ENCODE results near the gene OSTC. TPM values are rescaled to one million over a fixed set of nuclear protein-coding genes. Genes with fewer than 3 reads are reported as not detected.
A peak's percentile ranks its signal among the peaks of the same experiment; 100 is the strongest.

Gene OSTC
- total RNA-seq, 2 experiments from 2014 or later = 72.1 to 81.6 TPM

DNA sequence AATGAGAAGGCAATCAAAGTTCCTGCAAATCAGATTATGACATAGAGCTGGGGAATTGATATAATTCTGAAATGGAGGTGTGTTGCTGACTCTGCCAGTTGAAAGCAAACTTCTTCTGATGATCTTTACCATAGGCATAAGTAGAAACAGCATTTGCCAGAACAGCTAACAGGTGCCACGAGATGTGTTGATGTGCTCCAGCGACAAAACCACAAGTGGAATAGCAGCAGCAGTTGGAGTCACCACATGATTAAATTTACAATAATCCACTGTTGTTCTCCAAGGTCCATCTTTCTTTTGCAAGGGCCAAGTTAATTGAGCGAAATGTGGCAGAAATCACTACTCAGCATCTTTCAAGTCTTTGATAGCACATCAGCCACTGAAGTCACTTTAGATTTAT is 3.7 kb upstream of the OSTC start:
- ChIA-PET POLR2A (interaction anchor here (0.6 kb wide), 1 partner anchor 580 kb away, joined by 3 read pairs; no protein-coding TSS in a partner anchor), CTCF (interaction anchor here (0.9 kb wide), 1 partner anchor 25 kb away, joined by 4 read pairs; no protein-coding TSS in a partner anchor)
- Mint-ChIP-seq H3K9me3 (ENCODE audit: insufficient read depth) (no peaks in the 10 kb centered on the region), H3K36me3 (ENCODE audit: low read depth) (peaks cover 8% of the 10 kb centered on the region), H3K27ac (no peak overlapping the region), H3K4me3 (no peak overlapping the region), H3K4me1 (ENCODE audit: low read depth) (peaks cover 15% of the 10 kb centered on the region), H3K27me3 (ENCODE audit: low read depth) (no peaks in the 10 kb centered on the region)
- no peak for DNase-seq
- ATAC-seq = no peak

DNA sequence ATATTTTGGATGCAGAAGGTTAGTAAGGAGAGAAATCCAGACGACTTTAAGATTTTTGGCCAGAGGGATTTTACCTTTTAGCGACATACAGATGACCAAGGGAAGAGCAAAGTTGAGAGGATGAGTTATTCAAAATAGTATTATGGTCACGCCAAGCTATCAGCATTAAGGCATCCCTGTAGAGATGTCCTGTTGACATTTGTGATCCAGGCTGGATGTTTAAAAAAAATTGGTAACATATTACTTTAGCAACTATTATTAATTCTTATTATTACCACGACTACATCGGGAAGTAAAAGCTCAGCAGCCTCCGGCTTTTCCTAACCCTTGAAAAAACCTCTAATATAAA is 562 bp upstream of the OSTC start:
- H3K27me3 Mint-ChIP-seq (ENCODE audit: low read depth) = no peaks in the 10 kb centered on the region
- H3K27ac Mint-ChIP-seq = peak overlapping the region; percentile 91
- DNase-seq (no peak), ATAC-seq (no peak)
- H3K4me3 Mint-ChIP-seq = peak overlapping the region; percentile 95
- POLR2A ChIA-PET = interaction anchor here (1.0 to 1.9 kb wide), 3 partner anchors 23 to 29 kb away, joined by 4 to 18 read pairs (median 8); partner anchors contain the start of gene RPL34
- H3K36me3 Mint-ChIP-seq (ENCODE audit: low read depth) = peaks cover 16% of the 10 kb centered on the region
- H3K4me1 Mint-ChIP-seq (ENCODE audit: low read depth) = peaks cover 25% of the 10 kb centered on the region
- no peaks in the 10 kb centered on the region for H3K9me3 Mint-ChIP-seq (ENCODE audit: insufficient read depth)
- CTCF ChIA-PET = interaction anchor here (0.7 to 2.7 kb wide), 6 partner anchors 8 to 649 kb away, joined by 3 to 14 read pairs (median 3); no protein-coding TSS in a partner anchor

GRCh38 chr4:108651014-108651791 is 804 bp downstream of the OSTC start:
- no peaks in the 10 kb centered on the region for H3K9me3 Mint-ChIP-seq (ENCODE audit: insufficient read depth)
- CTCF ChIA-PET = interaction anchor here (1.4 to 2.7 kb wide), 2 partner anchors 79 to 632 kb away, joined by 3 to 14 read pairs; no protein-coding TSS in a partner anchor

GRCh38 chr4:108662629-108663028 is 12.2 kb downstream of the OSTC start:
- POLR2A ChIA-PET = no interaction called here
- H3K36me3 Mint-ChIP-seq (ENCODE audit: low read depth) = peaks cover 46% of the 10 kb centered on the region

More at GRCh38 chr4:108651014-108651791, 804 bp downstream of the OSTC start:
- no peak for ATAC-seq
- H3K27me3 Mint-ChIP-seq (ENCODE audit: low read depth) = no peaks in the 10 kb centered on the region
- H3K4me1 Mint-ChIP-seq (ENCODE audit: low read depth) = peaks cover 25% of the 10 kb centered on the region
- H3K27ac Mint-ChIP-seq = peak overlapping the region; percentile 91
- H3K4me3 Mint-ChIP-seq = peak overlapping the region; percentile 95
- no peak for DNase-seq
- peaks cover 20% of the 10 kb centered on the region for H3K36me3 Mint-ChIP-seq (ENCODE audit: low read depth)
- POLR2A ChIA-PET = interaction anchor here (0.6 to 1.9 kb wide), 2 partner anchors 30 to 67 kb away, joined by 3 to 18 read pairs; partner anchors contain the start of gene RPL34

GRCh38 chr4:108674356-108674977 is 24.1 kb downstream of the OSTC start:
- CTCF ChIA-PET = interaction anchor here (0.9 kb wide), 1 partner anchor 25 kb away, joined by 3 read pairs; the partner anchor contains the start of gene OSTC
- ATAC-seq = no peak
- H3K9me3 Mint-ChIP-seq (ENCODE audit: insufficient read depth) = no peaks in the 10 kb centered on the region
- POLR2A ChIA-PET = no interaction called here
- no peak for DNase-seq
- no peaks in the 10 kb centered on the region for H3K4me1 Mint-ChIP-seq (ENCODE audit: low read depth)
- no peak overlapping the region for H3K27ac Mint-ChIP-seq
- no peaks in the 10 kb centered on the region for H3K27me3 Mint-ChIP-seq (ENCODE audit: low read depth)
- H3K4me3 Mint-ChIP-seq = no peak overlapping the region
- peaks cover 19% of the 10 kb centered on the region for H3K36me3 Mint-ChIP-seq (ENCODE audit: low read depth)

More at GRCh38 chr4:108662629-108663028, 12.2 kb downstream of the OSTC start:
- peak overlapping the region; percentile 48 for H3K27ac Mint-ChIP-seq
- DNase-seq (no peak), ATAC-seq (no peak)
- CTCF ChIA-PET = interaction anchor here (0.8 to 1.3 kb wide), 2 partner anchors 644 to 743 kb away, joined by 3 to 4 read pairs; no protein-coding TSS in a partner anchor
- no peaks in the 10 kb centered on the region for H3K27me3 Mint-ChIP-seq (ENCODE audit: low read depth)
- no peak overlapping the region for H3K4me3 Mint-ChIP-seq
- H3K9me3 Mint-ChIP-seq (ENCODE audit: insufficient read depth) = no peaks in the 10 kb centered on the region
- H3K4me1 Mint-ChIP-seq (ENCODE audit: low read depth) = no peaks in the 10 kb centered on the region

DNA sequence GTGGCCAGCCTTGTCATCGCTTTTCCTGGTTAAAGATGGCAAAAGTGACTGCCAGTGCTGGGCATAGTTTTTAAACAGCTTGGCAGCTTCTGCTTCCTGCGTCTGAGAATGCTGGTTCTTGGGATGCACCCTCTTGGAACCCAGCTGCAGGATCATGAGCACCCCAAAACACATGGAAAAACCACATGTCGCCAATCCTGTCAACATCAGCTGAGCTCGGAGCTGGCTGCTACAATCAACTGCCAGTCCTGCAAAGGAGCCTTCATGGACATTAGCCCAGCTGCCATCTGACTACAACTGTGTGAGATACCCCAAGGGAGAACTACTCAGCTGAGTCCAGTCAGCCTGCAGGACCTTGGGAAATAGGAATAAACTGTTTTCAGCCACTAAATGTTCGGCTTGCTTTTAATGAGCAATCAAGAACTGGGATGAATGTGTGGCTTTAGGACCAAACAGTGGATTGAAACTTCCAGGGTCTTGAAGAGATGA is 31.0 kb downstream of the OSTC start:
- Mint-ChIP-seq H3K4me1 (ENCODE audit: low read depth) (no peaks in the 10 kb centered on the region), H3K27me3 (ENCODE audit: low read depth) (no peaks in the 10 kb centered on the region), H3K36me3 (ENCODE audit: low read depth) (no peaks in the 10 kb centered on the region), H3K27ac (no peak overlapping the region), H3K4me3 (no peak overlapping the region), H3K9me3 (ENCODE audit: insufficient read depth) (no peaks in the 10 kb centered on the region)
- CTCF ChIA-PET = no interaction called here
- DNase-seq (no peak), ATAC-seq (no peak)
- POLR2A ChIA-PET = no interaction called here

GRCh38 chr4:108683479-108683878 is 33.1 kb downstream of the OSTC start:
- Mint-ChIP-seq H3K9me3 (ENCODE audit: insufficient read depth) (no peaks in the 10 kb centered on the region), H3K36me3 (ENCODE audit: low read depth) (no peaks in the 10 kb centered on the region), H3K27ac (no peak overlapping the region), H3K27me3 (ENCODE audit: low read depth) (peaks cover 2% of the 10 kb centered on the region), H3K4me3 (no peak overlapping the region), H3K4me1 (ENCODE audit: low read depth) (peaks cover 4% of the 10 kb centered on the region)
- POLR2A ChIA-PET = no interaction called here
- no peak for ATAC-seq
- CTCF ChIA-PET = interaction anchor here (1.2 kb wide), 1 partner anchor 19 kb away, joined by 3 read pairs; no protein-coding TSS in a partner anchor
- no peak for DNase-seq

DNA sequence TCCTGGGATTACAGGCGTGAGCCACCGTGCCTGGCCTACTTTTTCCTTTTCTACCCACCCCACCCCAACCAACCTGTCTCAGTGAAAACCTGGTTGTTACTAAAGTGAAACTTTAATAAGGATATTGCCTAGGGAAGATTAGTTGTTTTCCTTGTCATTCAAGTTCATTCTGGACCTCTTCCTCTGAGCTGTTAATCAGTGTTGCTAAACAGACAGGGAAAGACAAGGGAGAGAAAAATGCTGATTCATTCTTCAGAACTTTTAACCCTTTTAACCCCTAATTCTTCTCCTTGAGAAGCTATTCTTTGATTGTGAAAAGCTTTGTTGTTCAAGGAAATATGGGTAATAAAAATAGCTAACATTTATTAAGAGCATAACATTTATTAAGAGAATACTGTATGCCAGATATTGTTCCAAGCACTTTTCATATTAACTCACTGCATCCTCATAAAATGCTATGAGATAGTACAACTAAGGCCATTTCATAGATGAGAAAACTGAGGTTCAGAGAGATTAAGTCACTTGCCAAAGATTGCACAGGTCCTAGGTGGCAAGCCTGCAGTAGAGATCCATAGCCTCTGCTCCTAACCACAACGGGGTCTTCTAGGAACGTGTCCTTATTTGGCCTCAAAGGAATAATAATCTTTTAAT is 34.8 kb downstream of the OSTC start:
- POLR2A ChIA-PET = no interaction called here
- Mint-ChIP-seq H3K27me3 (ENCODE audit: low read depth) (peaks cover 2% of the 10 kb centered on the region), H3K36me3 (ENCODE audit: low read depth) (no peaks in the 10 kb centered on the region), H3K27ac (no peak overlapping the region), H3K9me3 (ENCODE audit: insufficient read depth) (no peaks in the 10 kb centered on the region), H3K4me3 (no peak overlapping the region), H3K4me1 (ENCODE audit: low read depth) (peaks cover 4% of the 10 kb centered on the region)
- no peak for ATAC-seq
- DNase-seq = no peak
- CTCF ChIA-PET = no interaction called here

DNA sequence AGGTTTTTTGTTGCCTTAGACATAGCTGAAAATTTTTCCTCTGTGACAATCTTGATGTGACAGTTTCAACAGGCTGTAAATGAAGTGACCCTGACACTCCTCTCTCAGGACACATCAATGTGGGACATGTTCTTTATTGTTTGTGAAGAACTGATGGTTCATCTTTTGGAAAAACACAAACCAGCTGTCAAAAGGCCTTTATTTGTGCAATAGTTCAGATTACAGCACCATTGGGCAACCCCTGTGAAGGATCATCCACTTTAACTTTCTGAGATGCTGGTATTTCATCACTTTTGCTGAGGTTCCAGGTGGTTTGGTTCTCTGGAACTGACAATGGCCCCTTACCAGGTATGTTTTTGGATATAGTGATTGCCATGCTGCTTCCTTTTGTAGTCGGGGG is 40.3 kb downstream of the OSTC start:
- Mint-ChIP-seq H3K27me3 (ENCODE audit: low read depth) (peaks cover 2% of the 10 kb centered on the region), H3K4me3 (no peak overlapping the region), H3K36me3 (ENCODE audit: low read depth) (no peaks in the 10 kb centered on the region), H3K9me3 (ENCODE audit: insufficient read depth) (no peaks in the 10 kb centered on the region), H3K27ac (no peak overlapping the region), H3K4me1 (ENCODE audit: low read depth) (peaks cover 4% of the 10 kb centered on the region)
- ATAC-seq (no peak), DNase-seq (no peak)
- POLR2A ChIA-PET = no interaction called here
- CTCF ChIA-PET = interaction anchor here (1.2 kb wide), 1 partner anchor 14 kb away, joined by 3 read pairs; no protein-coding TSS in a partner anchor

DNA sequence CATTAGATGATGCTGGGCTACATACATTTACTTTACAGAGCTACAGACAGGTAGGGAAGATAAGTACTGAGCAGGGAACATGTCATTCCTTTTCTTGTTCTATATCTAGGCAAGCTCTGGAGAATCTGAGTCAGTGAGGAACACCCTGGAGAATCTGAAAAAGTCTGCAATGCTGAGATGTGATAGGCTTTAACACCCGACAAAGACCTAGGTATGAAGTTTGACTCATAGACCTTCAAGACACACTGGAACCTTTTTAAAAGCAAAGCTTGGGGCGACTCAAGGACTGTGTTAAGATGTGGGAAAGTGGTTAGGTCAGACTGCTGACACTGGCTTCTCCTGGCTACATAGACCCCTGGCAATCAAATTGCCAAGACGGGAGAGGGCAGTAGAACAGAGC is 42.8 kb downstream of the OSTC start:
- H3K27me3 Mint-ChIP-seq (ENCODE audit: low read depth) = no peaks in the 10 kb centered on the region
- CTCF ChIA-PET = interaction anchor here (0.7 to 1.5 kb wide), 2 partner anchors 14 to 675 kb away, joined by 3 to 4 read pairs; no protein-coding TSS in a partner anchor

DNA sequence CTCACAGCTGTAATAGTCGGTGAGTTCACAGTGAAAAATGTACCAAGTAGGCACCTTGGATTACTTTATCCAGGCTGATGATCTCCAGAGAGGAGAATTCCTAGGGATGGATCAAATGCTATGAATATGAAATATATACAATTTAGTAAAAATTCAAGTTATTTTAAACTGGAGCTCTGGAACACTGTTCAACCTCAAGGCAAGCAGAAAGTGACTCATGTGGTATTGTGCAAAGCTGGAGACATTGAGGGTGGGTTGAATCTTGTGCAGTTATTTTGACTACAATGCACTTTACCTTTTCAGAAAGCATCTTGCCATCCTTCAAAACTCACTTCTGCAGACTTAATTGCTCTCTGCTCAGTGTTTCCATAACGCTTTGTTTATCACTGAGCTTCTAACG is 43.4 kb downstream of the OSTC start:
- no peak for ATAC-seq
- CTCF ChIA-PET = interaction anchor here (0.7 to 1.5 kb wide), 2 partner anchors 14 to 675 kb away, joined by 3 to 4 read pairs; no protein-coding TSS in a partner anchor
- Mint-ChIP-seq H3K4me3 (no peak overlapping the region), H3K27ac (no peak overlapping the region), H3K27me3 (ENCODE audit: low read depth) (peaks cover 3% of the 10 kb centered on the region), H3K4me1 (ENCODE audit: low read depth) (no peaks in the 10 kb centered on the region), H3K36me3 (ENCODE audit: low read depth) (no peaks in the 10 kb centered on the region), H3K9me3 (ENCODE audit: insufficient read depth) (no peaks in the 10 kb centered on the region)
- POLR2A ChIA-PET = no interaction called here
- no peak for DNase-seq

More for the DNA sequence above, 42.8 kb downstream of the OSTC start:
- no peak for DNase-seq
- Mint-ChIP-seq H3K9me3 (ENCODE audit: insufficient read depth) (no peaks in the 10 kb centered on the region), H3K27ac (no peak overlapping the region), H3K4me1 (ENCODE audit: low read depth) (no peaks in the 10 kb centered on the region), H3K4me3 (no peak overlapping the region), H3K36me3 (ENCODE audit: low read depth) (no peaks in the 10 kb centered on the region)
- POLR2A ChIA-PET = no interaction called here
- no peak for ATAC-seq

Measured in activated CD8-positive, alpha-beta T cell treated with anti-CD3 and anti-CD28 coated beads, Interleukin-2, amount 10 ng/mL, durations not matched to agents 7 days and 5 days (primary cell).